Measurements from ENCODE around the gene RSBN1.

The RSBN1 gene

DNA sequence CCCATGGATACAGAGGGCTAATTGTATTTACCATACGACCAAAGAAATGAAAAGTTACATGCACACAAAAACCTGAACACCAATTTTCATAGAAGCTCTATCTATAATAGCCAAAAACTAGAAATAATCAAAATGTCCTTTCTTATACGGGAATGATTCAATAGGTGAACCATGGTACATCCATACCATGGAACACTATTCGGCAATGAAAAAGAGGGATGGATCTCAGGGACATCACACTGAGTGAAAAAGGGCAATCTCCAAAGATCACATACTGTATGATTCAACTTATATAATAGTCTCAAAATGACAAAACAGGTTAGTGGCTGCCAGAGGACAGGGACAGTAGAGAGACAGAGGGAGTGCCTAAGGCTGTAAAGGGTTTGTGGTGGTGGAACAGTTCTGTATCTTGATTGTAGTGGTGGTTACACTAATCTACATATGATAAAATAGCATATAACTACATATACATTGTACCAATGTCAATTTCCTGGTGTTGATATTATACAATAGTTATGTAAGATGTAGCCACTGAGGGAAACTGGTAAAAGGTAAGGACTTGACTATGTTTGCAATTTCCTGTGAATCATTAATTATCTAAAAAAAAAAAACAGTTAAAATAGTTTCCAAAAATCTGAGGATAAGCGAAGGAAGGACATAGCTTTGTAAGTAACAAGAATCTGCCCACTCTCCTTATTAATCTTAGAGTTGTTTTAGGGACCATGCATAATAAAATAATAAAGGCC, 3.7 kb downstream of the RSBN1 start:
- Histone ChIP-seq H3K27ac (ENCODE audit: low read depth, low read length) (no peak overlapping the region), H3K4me1 (ENCODE audit: control insufficient read depth, insufficient read depth, low read length) (peaks cover 2% of the 10 kb centered on the region), H3K36me3 (ENCODE audit: control insufficient read depth, insufficient read depth, low read length) (no peaks in the 10 kb centered on the region), H3K4me3 (ENCODE audit: low read length) (no peak overlapping the region), H3K27me3 (ENCODE audit: control insufficient read depth, insufficient read depth, low read length) (no peaks in the 10 kb centered on the region), H3K9ac (ENCODE audit: low read length) (no peak overlapping the region)

DNA sequence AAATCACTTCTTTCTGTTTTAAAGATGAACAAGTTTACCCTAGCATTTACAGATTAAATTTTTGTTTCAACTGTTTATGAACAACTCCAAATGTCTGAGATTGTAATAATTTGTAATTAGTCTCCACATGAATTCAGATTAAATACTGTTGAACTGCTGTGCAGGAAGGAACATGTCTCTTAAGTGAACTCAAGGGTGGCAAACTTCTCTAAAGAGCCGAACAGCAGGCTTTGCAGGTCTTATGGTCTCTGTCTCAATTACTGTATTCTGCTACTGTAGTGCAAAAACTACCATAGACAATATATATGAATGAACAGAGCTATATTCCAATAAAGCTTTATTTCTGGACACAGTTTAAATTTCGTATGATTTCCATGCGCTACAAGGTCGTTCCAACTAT, 6.6 kb downstream of the RSBN1 start:
- H3K36me3 ChIP-seq (ENCODE audit: control insufficient read depth, insufficient read depth, low read length) = no peaks in the 10 kb centered on the region
- no peak overlapping the region for H3K27ac ChIP-seq (ENCODE audit: low read depth, low read length)
- no peak overlapping the region for H3K4me3 ChIP-seq (ENCODE audit: low read length)
- H3K9ac ChIP-seq (ENCODE audit: low read length) = no peak overlapping the region
- peaks cover 2% of the 10 kb centered on the region for H3K4me1 ChIP-seq (ENCODE audit: control insufficient read depth, insufficient read depth, low read length)
- H3K27me3 ChIP-seq (ENCODE audit: control insufficient read depth, insufficient read depth, low read length) = no peaks in the 10 kb centered on the region

GRCh38 chr1:113805256-113805531, 7.1 kb downstream of the RSBN1 start:
- H3K27me3 ChIP-seq (ENCODE audit: control insufficient read depth, insufficient read depth, low read length) = no peaks in the 10 kb centered on the region
- no peak overlapping the region for H3K4me3 ChIP-seq (ENCODE audit: low read length)
- no peak overlapping the region for H3K27ac ChIP-seq (ENCODE audit: low read depth, low read length)
- H3K36me3 ChIP-seq (ENCODE audit: control insufficient read depth, insufficient read depth, low read length) = no peaks in the 10 kb centered on the region
- H3K4me1 ChIP-seq (ENCODE audit: control insufficient read depth, insufficient read depth, low read length) = peaks cover 6% of the 10 kb centered on the region
- H3K9ac ChIP-seq (ENCODE audit: low read length) = no peak overlapping the region

DNA sequence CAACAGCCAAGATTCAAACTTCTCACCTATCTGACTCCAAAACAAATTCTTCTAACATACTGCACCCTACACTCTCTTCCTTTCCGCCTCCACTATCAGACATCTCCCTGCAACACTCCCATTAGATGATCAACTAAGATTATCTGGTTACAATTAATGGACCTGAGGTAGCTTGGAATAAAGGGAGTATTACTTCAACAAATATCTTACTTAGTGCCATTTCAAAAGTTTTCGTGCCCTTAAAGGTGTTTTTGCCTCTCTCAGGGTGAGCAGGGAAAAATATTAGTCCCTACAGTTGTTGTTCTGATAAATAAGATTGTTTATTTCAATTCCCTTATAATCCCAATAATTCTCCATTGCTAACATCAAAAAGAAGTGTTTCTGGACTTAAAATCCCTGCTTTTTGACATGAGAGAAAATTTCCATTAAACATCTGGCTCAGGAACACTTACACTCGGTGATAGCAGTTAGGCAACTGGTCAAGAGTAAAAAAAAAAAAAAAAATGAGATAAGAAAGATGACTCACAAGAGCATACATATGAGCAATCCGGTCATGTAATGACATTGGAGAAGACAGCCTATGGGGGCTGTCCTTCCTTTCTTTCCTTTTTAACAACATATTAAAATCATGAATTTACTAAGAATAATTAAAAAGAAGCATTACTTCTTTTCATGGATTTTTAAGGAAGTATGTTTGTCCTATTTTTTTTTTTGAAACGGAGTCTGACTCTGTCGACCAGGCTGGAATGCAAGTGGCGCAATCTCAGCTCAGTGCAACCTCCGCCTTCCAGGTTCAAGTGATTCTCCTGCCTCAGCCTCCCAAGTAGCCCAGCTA, 7.6 kb downstream of the RSBN1 start:
- H3K4me3 ChIP-seq (ENCODE audit: low read length) = no peak overlapping the region
- no peaks in the 10 kb centered on the region for H3K36me3 ChIP-seq (ENCODE audit: control insufficient read depth, insufficient read depth, low read length)
- H3K9ac ChIP-seq (ENCODE audit: low read length) = no peak overlapping the region
- H3K27me3 ChIP-seq (ENCODE audit: control insufficient read depth, insufficient read depth, low read length) = no peaks in the 10 kb centered on the region
- no peak overlapping the region for H3K27ac ChIP-seq (ENCODE audit: low read depth, low read length)
- peaks cover 8% of the 10 kb centered on the region for H3K4me1 ChIP-seq (ENCODE audit: control insufficient read depth, insufficient read depth, low read length)

DNA sequence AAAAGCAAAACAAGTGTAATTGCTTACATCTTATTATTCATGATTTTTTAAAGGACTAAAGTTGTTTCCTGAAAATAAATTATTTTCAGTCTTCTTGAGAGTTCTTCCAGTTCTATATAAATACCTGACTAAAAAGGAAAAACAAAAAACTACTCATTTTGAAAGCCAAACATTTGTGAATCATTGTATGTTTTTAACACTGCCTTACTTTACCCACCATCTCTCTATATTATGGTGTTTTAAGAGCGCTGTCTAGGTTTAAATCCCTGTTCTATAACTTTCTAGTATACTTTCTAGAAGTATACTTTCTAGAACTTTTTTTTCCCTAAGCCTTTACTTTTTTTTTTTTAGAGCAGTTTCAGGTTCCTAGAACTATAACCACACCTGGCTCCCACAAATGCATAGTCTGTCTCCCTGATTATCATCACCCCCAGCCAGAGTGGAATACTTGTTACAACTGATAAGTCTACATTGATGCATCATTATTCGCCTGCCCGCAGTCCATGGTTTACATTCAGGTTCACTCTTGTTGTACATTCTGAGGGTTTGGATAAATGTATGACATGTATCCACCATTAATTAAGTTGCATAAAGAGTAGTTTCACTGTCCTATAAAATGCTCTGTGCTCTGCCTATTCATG, 9.8 kb downstream of the RSBN1 start:
- no peaks in the 10 kb centered on the region for H3K36me3 ChIP-seq (ENCODE audit: control insufficient read depth, insufficient read depth, low read length)
- no peak overlapping the region for H3K4me3 ChIP-seq (ENCODE audit: low read length)
- no peak overlapping the region for H3K9ac ChIP-seq (ENCODE audit: low read length)
- H3K4me1 ChIP-seq (ENCODE audit: control insufficient read depth, insufficient read depth, low read length) = peaks cover 6% of the 10 kb centered on the region
- H3K27ac ChIP-seq (ENCODE audit: low read depth, low read length) = no peak overlapping the region
- no peaks in the 10 kb centered on the region for H3K27me3 ChIP-seq (ENCODE audit: control insufficient read depth, insufficient read depth, low read length)

- peaks cover 6% of the 10 kb centered on the region for H3K4me1 ChIP-seq (ENCODE audit: control insufficient read depth, insufficient read depth, low read length)
- H3K27me3 ChIP-seq (ENCODE audit: control insufficient read depth, insufficient read depth, low read length) = no peaks in the 10 kb centered on the region
- no peak overlapping the region for H3K4me3 ChIP-seq (ENCODE audit: low read length)
- no peak overlapping the region for H3K27ac ChIP-seq (ENCODE audit: low read depth, low read length)
- H3K9ac ChIP-seq (ENCODE audit: low read length) = no peak overlapping the region
- H3K36me3 ChIP-seq (ENCODE audit: control insufficient read depth, insufficient read depth, low read length) = peaks cover 2% of the 10 kb centered on the region
Measured at GRCh38 chr1:113800487-113800886, 11.8 kb downstream of the RSBN1 start.

- H3K4me1 ChIP-seq (ENCODE audit: control insufficient read depth, insufficient read depth, low read length) = peaks cover 6% of the 10 kb centered on the region
- H3K27me3 ChIP-seq (ENCODE audit: control insufficient read depth, insufficient read depth, low read length) = no peaks in the 10 kb centered on the region
- peaks cover 2% of the 10 kb centered on the region for H3K36me3 ChIP-seq (ENCODE audit: control insufficient read depth, insufficient read depth, low read length)
- H3K27ac ChIP-seq (ENCODE audit: low read depth, low read length) = no peak overlapping the region
- no peak overlapping the region for H3K9ac ChIP-seq (ENCODE audit: low read length)
- no peak overlapping the region for H3K4me3 ChIP-seq (ENCODE audit: low read length)
Measured at GRCh38 chr1:113797472-113797871, 14.8 kb downstream of the RSBN1 start.

- H3K4me3 ChIP-seq (ENCODE audit: low read length) = no peak overlapping the region
- H3K9ac ChIP-seq (ENCODE audit: low read length) = no peak overlapping the region
- H3K27ac ChIP-seq (ENCODE audit: low read depth, low read length) = no peak overlapping the region
- H3K36me3 ChIP-seq (ENCODE audit: control insufficient read depth, insufficient read depth, low read length) = peaks cover 2% of the 10 kb centered on the region
- no peaks in the 10 kb centered on the region for H3K27me3 ChIP-seq (ENCODE audit: control insufficient read depth, insufficient read depth, low read length)
- no peaks in the 10 kb centered on the region for H3K4me1 ChIP-seq (ENCODE audit: control insufficient read depth, insufficient read depth, low read length)
Measured at GRCh38 chr1:113793878-113794834, 18.1 kb downstream of the RSBN1 start.

DNA sequence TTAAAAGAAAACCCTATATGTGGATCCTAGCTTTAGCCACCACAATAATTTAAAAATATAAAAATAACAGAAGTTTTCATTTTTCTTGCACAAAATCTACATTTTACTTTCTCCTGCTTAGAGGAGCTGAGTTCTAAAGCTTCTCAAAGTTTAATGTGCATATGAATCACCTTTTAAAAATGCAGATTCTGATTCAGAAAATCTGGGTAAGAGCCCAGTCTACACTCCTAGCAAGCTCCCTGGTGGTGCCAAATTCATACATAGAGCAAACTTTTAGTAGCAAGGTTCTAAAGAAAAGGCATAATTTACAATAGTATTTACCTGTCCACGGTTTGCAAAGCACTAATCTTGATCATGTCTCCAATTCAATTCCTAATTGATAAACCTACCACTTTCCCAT, 19.3 kb downstream of the RSBN1 start:
- H3K27me3 ChIP-seq (ENCODE audit: control insufficient read depth, insufficient read depth, low read length) = no peaks in the 10 kb centered on the region
- H3K4me1 ChIP-seq (ENCODE audit: control insufficient read depth, insufficient read depth, low read length) = no peaks in the 10 kb centered on the region
- peaks cover 2% of the 10 kb centered on the region for H3K36me3 ChIP-seq (ENCODE audit: control insufficient read depth, insufficient read depth, low read length)
- no peak overlapping the region for H3K27ac ChIP-seq (ENCODE audit: low read depth, low read length)
- no peak overlapping the region for H3K9ac ChIP-seq (ENCODE audit: low read length)
- H3K4me3 ChIP-seq (ENCODE audit: low read length) = no peak overlapping the region

GRCh38 chr1:113792471-113792870, 19.8 kb downstream of the RSBN1 start:
- Histone ChIP-seq H3K36me3 (ENCODE audit: control insufficient read depth, insufficient read depth, low read length) (peaks cover 2% of the 10 kb centered on the region), H3K27ac (ENCODE audit: low read depth, low read length) (no peak overlapping the region)

GRCh38 chr1:113788802-113789201, 23.5 kb downstream of the RSBN1 start:
- Histone ChIP-seq H3K36me3 (ENCODE audit: control insufficient read depth, insufficient read depth, low read length) (no peaks in the 10 kb centered on the region), H3K27ac (ENCODE audit: low read depth, low read length) (no peak overlapping the region), H3K27me3 (ENCODE audit: control insufficient read depth, insufficient read depth, low read length) (no peaks in the 10 kb centered on the region), H3K4me1 (ENCODE audit: control insufficient read depth, insufficient read depth, low read length) (peaks cover under 1% of the 10 kb centered on the region), H3K4me3 (ENCODE audit: low read length) (no peak overlapping the region), H3K9ac (ENCODE audit: low read length) (no peak overlapping the region)

More at GRCh38 chr1:113792471-113792870, 19.8 kb downstream of the RSBN1 start:
- no peaks in the 10 kb centered on the region for H3K27me3 ChIP-seq (ENCODE audit: control insufficient read depth, insufficient read depth, low read length)
- H3K4me3 ChIP-seq (ENCODE audit: low read length) = no peak overlapping the region
- no peaks in the 10 kb centered on the region for H3K4me1 ChIP-seq (ENCODE audit: control insufficient read depth, insufficient read depth, low read length)
- no peak overlapping the region for H3K9ac ChIP-seq (ENCODE audit: low read length)

GRCh38 chr1:113787663-113788062, 24.6 kb downstream of the RSBN1 start:
- H3K4me1 ChIP-seq (ENCODE audit: control insufficient read depth, insufficient read depth, low read length) = peaks cover 11% of the 10 kb centered on the region

More at GRCh38 chr1:113787663-113788062, 24.6 kb downstream of the RSBN1 start:
- Histone ChIP-seq H3K36me3 (ENCODE audit: control insufficient read depth, insufficient read depth, low read length) (no peaks in the 10 kb centered on the region), H3K27me3 (ENCODE audit: control insufficient read depth, insufficient read depth, low read length) (no peaks in the 10 kb centered on the region), H3K27ac (ENCODE audit: low read depth, low read length) (no peak overlapping the region), H3K9ac (ENCODE audit: low read length) (no peak overlapping the region), H3K4me3 (ENCODE audit: low read length) (no peak overlapping the region)

All from rectal smooth muscle tissue (tissue), 1 donor.